Activated naive CD4-positive, alpha-beta T cell treated with anti-CD3 and anti-CD28 coated beads, Interleukin-2, amount 50 U/mL, for 16 hours (primary cell): ENCODE results near the gene SEC61B.
"Not testable (repeated sequence)": the region's sequence is repeated elsewhere in the genome, so short reads cannot be mapped to it uniquely, and the experiment has no call there.

ENCODE experiments used
- DNase-seq: peaks from one replicate; pipeline ENCODE4 v3.0.0-alpha.2; 2020

The SEC61B gene

GRCh38 chr9:99192786-99193465 lies 29.2 kb upstream of the SEC61B start:
- DNase-seq: no peak

- no peak for DNase-seq
Measured at GRCh38 chr9:99193466-99193821, 28.6 kb upstream of the SEC61B start.

DNA sequence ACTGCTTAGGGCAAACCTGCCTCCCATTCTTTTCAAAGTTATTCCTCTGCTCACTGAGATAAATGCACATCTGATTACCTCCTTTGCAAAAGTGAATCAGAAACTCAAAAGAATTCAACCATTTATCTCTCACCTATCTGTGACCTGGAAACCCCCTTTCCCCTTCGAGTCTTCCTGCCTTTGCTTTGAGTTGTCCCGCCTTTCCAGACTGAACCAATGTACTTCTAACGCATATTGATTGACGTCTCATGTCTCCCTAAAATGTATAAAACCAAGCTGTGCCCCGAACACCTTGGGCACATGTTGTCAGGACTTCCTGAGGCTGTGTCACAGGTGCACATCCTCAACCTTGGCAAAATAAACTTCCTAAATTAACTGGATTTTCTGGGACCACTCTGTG lies 25.6 kb upstream of the SEC61B start:
- DNase-seq: not testable (repeated sequence)

GRCh38 chr9:99197124-99197630 lies 24.9 kb upstream of the SEC61B start:
- DNase-seq: no peak

DNA sequence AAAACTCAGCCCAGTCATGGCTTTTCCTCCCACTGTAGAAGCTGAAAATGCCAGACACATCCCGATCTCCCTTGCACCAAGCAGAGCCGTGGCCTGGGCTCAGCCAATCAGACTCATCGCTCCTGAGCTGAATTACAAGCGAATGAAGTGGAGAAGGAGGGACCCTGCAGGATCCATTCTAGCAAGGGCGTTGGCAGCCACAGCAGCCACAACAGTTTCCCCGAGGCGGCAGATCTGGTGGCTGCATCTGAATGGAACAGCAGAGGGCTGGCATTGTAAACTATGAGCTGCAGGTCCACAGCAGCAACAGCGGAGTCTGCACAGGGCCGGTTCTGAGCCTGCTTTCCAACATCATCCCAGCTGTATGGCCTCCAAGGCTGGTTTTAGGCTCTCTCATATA lies 24.1 kb upstream of the SEC61B start:
- DNase-seq: no peak

GRCh38 chr9:99199938-99200539 lies 22.0 kb upstream of the SEC61B start:
- DNase-seq: no peak

DNA sequence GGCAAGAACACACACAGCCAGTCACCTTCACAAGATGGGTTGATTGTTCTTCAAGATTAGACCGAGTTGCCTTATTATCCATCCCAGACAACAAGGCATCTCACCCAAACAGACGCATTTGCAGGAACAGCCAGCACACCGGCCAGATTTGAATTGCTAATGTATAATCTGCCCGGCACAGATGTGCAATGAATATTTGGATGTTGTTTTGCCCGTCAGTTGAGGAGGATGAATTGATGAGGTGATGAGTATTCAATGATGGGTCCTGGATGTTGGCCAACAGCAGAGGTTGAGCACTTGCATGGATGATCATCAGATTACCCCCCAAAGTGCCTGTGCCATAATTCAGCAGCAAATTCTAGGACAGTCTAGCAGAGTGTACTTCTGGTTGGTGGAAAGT lies 20.5 kb upstream of the SEC61B start:
- no peak for DNase-seq

DNA sequence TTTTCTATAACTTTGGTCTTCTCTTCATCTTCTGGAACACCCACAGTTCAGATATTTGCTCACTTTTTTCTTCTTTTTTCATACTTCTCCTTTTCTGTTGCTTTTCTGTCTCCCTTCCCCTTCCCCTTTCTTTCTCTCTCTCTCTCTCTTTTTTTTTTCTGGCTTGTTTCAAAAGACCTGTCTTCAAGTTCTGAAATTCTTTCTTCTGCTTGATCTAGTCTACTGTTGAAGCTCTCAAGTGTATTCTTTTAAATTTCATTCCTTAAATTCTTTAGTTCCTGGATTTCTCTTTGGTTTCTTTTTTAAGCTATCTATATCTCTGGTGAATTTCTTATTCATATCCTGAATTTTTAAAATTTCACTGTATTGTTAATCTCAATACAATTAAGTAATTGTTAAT lies 11.5 kb upstream of the SEC61B start:
- no peak for DNase-seq

DNA sequence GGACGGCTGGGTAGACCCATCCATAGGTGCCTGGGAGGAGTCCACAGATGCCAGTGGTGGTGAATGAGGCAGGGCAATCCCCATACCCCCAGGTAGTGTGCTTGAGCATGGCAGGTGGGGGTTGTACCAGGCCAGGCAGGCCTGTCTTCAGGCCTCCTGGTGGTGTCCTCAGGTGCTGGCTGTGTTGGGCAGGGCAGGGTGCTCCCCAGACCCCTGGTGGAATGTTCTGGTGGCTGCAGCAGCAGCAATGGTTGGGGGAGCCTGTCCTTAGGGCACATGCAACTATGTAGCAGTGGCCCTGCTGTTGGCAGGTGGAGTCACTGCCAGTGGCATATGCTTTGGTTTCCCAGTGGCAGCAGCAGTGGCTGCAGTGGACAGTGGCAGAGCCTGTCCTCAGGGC lies 10.3 kb upstream of the SEC61B start:
- DNase-seq: no peak

DNA sequence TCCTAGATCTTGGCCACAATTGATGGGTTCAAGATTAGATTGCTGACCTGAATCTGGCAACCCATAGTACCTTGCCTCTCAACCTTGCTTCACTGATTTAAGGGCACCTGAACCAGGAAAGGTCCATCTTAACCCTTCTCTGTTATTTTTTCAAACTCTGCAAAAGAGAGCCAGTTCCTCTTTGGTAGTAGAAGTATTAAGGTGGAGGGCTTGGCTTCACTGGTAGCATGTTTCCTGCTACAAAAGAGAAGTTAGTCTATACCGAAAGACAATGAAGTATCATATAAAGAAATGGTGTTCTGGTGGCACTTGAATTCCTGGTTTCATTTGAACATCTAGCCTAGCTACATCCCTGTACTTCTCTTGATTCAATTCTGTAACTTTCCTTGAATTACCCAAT lies 8.9 kb upstream of the SEC61B start:
- no peak for DNase-seq

- DNase-seq: no peak
Measured at GRCh38 chr9:99216073-99216472, 6.0 kb upstream of the SEC61B start.

- DNase-seq: no peak
Measured at GRCh38 chr9:99220011-99220410, 2.1 kb upstream of the SEC61B start.

DNA sequence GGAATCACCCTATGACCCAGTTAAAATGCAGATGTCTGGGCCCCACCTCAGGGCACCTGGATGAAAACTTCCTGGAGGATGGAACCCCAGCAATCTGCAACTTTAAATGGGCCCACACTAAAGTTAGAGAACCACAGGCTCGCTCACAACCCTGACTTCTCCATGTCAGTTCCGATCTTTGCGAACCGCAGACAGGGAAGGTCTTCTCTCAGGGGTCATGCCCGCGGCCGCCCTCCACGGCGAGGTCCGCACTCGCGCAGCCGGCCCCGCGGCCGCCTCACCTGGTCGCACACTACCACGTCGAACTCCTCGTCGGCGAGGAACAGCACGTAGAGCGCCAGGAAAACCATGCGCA lies 839 bp upstream of the SEC61B start:
- DNase-seq: no peak

GRCh38 chr9:99222416-99223270 lies 561 bp downstream of the SEC61B start:
- no peak for DNase-seq

DNA sequence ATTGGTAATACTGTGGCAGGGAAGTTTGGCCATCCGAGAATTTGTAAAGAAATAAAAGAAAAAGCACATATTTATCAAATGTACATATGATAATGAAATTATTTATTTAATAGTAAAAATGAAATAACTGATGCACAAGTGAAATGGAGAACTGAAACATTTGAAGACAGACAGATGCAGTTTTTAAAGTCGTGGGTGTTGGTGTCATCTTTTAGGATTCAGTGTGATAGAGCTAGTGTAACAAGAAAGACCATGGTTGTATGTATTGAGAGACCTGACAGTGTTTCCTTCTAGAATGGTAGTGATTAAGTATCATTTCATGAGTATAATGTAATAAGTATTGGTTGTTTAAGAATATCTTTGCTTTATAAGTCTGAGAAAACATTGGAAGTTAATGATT lies 2.4 kb downstream of the SEC61B start:
- DNase-seq: no peak

- no peak for DNase-seq
Measured at GRCh38 chr9:99226054-99226453, 4.0 kb downstream of the SEC61B start.

DNA sequence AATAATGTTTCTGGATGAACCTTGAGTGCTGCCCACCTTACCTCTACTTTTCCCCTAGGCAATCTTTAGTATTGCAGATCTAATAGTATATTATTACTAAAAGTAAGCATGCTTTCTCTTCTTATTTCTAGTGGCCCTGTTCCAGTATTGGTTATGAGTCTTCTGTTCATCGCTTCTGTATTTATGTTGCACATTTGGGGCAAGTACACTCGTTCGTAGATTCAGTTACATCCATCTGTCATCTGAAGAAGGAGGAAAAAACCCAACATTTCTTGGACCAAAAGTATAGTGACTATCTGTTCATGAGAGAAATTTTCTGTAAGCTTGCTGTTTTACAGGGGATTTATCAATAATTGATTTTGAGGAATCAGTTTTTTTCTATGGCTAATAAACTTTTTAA lies 8.1 kb downstream of the SEC61B start:
- no peak for DNase-seq

- peak; percentile 40 for DNase-seq
Measured at GRCh38 chr9:99231711-99232110, 9.6 kb downstream of the SEC61B start.

GRCh38 chr9:99234618-99235017 lies 12.5 kb downstream of the SEC61B start:
- no peak for DNase-seq

DNA sequence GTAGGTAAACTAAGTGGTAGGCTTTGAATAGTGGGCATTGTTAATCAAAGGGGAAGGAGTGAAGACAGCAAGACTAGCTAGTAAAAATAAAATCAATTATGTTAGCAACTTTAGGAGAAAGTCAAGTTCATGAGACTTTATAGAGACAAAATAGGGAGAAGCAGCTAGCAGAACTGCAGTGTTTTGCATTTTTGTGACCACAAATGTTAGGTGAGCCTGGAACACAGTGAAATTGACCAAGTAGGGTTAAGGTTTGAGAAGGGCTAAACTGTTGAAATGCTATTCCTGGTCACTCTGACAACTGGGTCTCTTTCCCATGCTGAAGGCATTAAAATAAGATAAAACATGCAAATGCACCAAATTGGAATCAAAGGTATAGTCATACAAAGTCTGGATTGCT lies 13.0 kb downstream of the SEC61B start:
- no peak for DNase-seq

DNA sequence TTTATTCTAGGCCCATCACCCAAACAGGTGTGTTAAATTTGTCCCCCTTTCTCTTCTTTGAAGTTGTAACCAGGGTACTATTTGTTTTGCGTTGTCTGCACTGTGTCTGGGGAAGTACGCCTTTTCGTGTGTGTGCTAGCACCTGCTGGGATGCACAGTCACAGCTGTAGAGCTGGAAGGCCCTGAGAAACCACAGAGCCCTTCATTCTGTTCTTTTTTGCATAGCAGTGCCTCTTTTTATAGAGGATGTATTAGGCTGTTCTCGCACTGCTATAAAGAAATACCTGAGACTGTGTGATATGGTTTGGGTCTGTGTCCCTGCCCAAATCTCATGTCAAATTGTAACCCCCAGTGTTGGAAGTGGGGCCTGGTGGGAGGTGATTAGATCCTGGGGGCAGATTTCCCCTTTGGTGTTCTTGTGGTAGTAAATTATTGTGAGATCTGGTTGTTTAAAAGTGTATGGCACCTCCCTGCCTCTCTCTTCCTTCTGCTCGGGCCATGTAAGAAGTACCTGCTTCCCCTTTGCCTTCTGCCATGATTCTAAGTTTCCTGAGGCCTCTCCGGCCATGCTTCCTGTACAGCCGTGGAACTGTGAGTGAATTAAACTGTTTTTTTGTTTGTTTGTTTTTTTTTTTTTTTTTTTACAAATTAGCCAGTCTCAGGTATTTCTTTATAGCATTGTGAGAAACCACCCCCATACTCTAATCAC lies 14.0 kb downstream of the SEC61B start:
- no peak for DNase-seq

DNA sequence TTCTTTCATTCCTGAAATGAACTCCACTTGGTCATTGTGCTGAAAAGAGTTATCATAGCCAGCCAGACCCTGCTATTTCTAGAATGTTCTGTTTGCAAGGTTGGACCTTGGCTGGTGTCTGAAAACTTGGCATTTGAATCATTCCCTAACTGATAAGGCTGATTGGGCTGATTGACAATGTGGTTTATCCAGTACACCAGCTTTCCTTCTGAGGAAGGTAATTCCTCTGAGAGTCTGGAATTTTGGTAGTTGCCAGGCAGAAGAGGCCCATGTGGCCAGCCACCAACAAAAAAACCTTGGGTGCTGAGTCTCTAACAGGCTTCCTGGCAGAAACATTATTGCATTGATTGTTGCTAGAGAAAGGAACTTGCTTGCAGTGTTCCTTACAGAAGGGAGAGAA lies 15.3 kb downstream of the SEC61B start:
- DNase-seq: no peak

DNA sequence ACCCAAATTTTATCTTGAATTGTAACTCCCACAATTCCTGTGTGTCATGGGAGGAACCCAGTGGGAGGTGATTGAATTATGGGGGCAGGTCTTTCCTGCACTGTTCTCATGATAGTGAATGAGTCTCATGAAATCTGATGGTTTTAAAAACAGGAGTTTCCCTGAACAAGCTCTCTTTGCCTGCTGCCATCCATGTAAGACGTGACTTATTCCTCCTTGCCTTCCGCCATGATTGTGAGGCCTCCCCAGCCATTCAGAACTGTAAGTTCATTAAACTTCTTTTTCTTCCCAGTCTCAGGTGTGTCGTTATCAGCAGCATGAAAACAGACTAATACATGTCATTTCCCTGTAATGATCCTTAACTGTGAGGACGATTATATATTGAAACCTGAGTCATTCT lies 15.8 kb downstream of the SEC61B start:
- DNase-seq: not testable (repeated sequence)
